ENCODE data around the gene MISP.

Gene MISP

DNA sequence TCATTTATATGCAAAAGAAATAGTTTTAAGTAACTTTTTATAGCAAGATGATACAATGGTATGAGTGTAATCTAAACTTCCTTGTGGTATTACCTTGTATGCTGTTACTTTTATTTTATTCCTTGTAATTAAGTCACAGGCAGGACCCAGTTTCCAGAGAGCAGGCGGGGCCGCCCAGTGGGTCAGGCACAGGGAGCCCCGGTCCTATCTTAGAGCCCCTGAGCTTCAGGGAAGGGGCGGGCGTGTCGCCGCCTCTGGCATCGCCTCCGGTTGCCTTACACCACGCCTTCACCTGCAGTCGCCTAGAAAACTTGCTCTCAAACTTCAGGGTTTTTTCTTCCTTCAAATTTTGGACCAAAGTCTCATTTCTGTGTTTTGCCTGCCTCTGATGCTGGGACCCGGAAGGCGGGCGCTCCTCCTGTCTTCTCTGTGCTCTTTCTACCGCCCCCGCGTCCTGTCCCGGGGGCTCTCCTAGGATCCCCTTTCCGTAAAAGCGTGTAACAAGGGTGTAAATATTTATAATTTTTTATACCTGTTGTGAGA is 60.7 kb downstream of the MISP start:
- DNase-seq = no peak

DNA sequence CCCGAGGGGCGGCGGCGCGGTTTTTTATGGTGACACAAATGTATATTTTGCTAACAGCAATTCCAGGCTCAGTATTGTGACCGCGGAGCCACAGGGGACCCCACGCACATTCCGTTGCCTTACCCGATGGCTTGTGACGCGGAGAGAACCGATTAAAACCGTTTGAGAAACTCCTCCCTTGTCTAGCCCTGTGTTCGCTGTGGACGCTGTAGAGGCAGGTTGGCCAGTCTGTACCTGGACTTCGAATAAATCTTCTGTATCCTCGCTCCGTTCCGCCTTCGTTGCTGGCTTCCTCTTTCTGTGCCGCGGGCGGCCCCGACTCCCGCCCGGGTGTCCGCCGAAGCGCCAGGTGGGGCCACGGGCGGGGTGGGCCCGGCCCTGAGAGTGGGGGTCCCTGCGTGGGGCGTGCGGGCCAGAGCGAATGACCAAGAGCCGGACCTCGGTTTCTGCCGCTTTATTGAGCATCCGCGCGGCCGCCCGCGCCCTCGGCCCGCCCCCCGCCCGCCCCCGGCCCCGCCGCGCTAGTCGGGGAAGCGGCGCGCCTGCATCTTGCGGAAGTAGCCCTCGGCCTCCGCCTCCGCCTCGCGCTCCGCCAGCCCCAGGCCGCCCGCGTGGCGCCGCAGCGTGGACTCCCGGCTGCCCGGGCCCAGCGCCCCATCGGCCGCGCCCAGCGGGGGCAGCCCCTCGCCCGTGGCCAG is 61.3 kb downstream of the MISP start:
- DNase-seq = no peak

DNA sequence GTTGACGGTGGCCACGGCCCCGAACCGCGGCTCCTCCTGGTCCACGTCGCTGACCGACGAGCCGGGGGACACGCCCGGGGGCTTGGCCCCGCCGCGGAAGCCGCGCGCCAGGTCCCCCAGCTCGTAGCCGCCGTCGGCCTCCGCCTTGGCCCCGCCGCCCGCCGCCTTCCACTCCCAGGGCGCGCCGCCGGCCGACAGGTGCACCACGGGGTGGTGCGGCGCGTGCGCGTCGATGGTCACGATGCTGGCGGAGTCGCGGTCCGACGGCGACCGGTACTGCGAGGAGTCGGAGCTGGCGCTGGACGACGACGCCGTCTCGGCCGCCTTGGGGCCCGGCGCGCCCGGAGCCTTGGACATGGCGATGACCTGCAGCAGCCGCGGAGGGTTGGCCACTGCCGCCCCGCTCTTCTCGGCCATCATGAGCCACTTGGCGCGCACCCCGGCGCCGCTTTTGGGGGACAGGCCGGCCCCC is 61.9 kb downstream of the MISP start:
- no peak for DNase-seq

DNA sequence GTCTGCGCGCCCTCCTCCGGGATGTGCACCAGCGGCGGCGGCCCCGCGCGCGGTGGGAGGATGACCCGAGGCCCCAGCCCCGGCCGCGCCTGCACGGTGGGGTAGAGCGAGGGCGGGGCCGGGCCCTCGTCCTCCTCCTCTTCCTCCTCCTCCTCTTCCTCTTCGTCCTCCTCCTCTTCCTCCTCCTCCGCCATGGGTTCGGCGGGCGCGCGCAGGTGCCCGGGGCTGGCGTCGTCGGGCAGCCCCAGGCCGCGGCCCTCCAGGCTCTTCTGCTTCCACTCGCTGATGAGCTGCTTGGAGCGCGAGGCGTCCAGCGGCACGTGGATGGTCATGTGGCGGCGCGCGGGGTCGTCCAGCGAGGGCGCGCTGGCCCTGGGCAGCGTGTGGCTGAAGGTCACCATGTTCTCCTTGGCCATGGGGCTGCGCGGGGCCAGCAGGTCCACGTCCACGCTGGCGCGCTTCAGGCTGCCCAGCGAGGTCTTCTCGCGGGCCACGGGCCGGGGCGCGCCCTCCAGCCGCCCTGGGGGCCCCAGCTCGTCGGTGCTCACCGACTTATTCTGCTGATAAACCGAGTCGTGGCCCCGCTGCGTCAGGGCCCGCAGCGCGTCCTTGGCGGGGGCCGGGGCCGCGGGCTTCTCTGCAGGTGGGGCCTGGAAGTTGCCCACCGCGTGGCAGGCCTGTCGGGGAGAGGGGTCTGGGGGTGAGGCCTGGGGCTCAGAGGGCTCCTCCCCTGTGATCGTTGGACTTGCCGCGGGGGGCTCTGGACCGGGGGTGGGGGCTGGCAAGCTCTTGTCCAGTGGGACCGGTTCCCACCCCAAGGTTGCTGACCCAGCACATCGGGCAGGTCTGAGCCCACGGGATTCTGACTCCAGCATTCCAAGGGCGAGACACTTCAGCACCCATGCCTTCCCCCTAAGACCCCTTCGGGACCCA is 62.6 kb downstream of the MISP start:
- no peak for DNase-seq

Data from activated CD4-positive, alpha-beta T cell treated with anti-CD3 and anti-CD28 coated beads for 4 hours (primary cell).